OCI-LY3 (cell line): ENCODE measurements around the gene RPRD2.

Source experiments
- CTCF ChIP-seq: fragments of 200-600, 300-600 bp; sonication (generic); IDR thresholded peaks from 2 replicates; pipeline ENCODE4 v1.5.1; 2014; ENCODE audit warnings: antibody characterized with exemption, low read length, low read depth
- EZH2phosphoT487 ChIP-seq: fragments of 200-600 bp; shearing (Covaris generic); IDR thresholded peaks from 2 replicates; pipeline ENCODE4 v1.6.1; 2018; ENCODE audit warnings: antibody characterized with exemption, mixed run types, low read depth

- no peak for TF ChIP-seq CTCF
- no peak for TF ChIP-seq EZH2phosphoT487
These were observed 470 bp downstream of the RPRD2 start for GRCh38 chr1:150364231-150365003.
